Fibroblast of villous mesenchyme (primary cell): ENCODE data around the gene FAM50B. TPM values are rescaled to one million over a fixed set of nuclear protein-coding genes. Genes with fewer than 3 reads are reported as not detected.

Source experiments
- DNase-seq: peaks from one replicate; pipeline ENCODE4 v3.0.0-alpha.2; 2010; ENCODE audit warnings: low read depth
- H3K4me3 ChIP-seq: 2 replicates; pipeline ENCODE4 v1.5.1; 2011; ENCODE audit warnings: low read depth, mild to moderate bottlenecking, low read length
- CTCF ChIP-seq: IDR thresholded peaks from 2 replicates; pipeline ENCODE4 v1.5.1; 2012; ENCODE audit warnings: low read depth, mild to moderate bottlenecking, low read length; ENCODE audit not compliant: insufficient read depth
- total RNA-seq: library from RNA; depleted of rRNA; stranded (reverse); fragments of >200 nt; gene quantifications from 2 replicates; pipeline ENCODE4 v1.2.3, GENCODE V29; 2012

The FAM50B gene
- total RNA-seq: 5.2 and 6.0 TPM in 2 replicates

DNA sequence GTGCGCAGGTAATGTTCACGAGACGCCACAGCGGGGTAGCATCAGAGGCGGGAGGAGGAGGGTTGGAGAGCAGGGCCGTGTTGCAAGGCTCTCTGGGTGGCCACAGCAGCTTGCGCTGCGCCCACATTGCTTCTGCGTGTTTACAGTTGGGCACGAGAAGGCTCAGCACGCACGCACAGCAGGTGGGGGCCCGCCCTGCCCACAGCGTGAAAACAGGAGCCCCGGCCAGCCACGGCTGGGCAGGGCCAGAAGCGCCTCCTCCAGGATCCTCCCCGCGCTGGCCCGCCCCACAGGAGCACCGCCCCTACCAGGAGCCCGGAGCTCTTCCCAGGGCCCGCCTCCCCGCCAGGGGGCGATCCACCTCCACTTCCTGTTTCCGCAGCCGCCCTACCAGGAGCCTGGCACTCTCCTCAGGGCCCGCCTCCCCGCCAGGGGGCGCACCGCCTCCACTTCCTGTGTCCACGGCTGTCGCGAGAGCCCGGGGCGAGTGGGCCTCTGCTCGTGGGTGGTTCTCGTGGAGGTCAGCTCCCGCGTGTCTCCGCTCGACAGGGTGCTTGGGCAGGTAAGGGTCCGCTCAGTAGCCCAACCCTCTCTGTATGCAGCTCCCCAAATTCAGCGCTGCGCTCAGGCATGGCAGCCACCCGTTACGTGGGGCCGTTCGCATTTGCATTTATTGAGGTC is at the start of gene FAM50B:
Gene FAM50B, plus strand, starts transcription at position 449 of the 681 bp plus-strand sequence. CDS start 439 bp downstream, outside the sequence.
- DNase-seq: peak; percentile 91
- H3K4me3 ChIP-seq: peak within 1 kb of the TSS; percentile 61
- TF ChIP-seq CTCF: peak; percentile 94

DNA sequence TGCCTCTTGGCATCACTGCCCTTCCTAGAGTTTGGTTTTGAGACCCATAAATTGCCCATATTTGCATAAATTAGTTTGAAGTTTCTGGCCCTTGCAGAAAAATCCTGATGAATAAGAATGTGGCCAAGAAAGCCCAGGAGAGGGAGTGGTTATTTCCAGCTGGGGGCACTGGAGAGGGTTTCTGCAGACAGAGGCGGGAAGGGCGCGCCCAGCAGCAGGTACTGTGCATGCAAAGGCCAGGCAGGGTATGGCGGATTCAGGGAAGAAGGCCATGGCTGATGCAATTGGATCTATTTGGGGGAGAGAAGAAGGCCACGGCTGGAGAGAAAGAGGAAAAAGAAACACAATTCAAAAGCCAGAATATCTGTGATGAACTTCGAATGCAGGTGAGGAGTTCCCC is 49.5 kb upstream of the FAM50B start:
- no peak for TF ChIP-seq CTCF
- no peak for DNase-seq
- no peak overlapping the region for H3K4me3 ChIP-seq

- DNase-seq: no peak
- no peak for TF ChIP-seq CTCF
- H3K4me3 ChIP-seq: no peak overlapping the region
Measured at GRCh38 chr6:3800850-3801591, 48.2 kb upstream of the FAM50B start.

GRCh38 chr6:3801960-3802359 is 47.2 kb upstream of the FAM50B start:
- no peak for DNase-seq
- no peak overlapping the region for H3K4me3 ChIP-seq
- TF ChIP-seq CTCF: no peak

DNA sequence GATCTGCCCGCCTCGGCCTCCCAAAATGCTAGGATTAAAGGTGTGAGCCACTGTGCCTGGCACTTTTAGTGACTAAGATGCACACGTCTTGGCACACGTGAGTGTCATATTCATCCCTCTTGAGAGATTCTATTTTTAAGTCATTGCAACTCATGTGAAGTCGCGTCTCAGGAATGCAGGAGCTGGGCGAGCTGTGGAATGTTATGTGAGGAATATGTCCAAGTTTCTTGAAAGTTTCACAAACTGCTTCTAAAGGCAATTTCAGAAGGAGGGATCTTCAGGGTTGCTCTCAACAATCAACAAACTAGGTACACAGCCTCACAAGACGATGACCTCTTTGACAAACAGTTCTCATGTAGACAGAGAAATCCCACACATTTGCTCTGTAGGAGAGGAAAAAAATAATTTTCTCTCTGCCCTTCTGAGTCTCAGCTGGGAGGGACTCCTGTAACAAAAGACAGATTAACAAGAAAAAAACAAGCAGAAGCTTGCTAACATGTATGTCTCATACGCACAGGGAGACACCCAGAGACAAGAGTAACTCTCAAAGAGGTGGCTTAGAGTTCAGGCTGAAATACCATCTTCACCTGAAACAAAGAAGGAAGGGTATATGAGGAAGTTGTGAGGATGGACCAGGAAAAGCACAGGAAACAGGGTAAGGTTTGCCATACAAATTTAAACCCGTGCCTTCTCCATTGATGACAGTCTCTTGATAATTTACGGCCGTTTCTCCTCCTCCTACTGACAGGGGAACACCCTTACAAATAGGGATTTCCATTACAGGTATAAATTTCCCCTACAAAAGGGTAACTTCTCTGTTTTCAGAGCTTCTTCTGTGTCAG is 45.3 kb upstream of the FAM50B start:
- H3K4me3 ChIP-seq: no peak overlapping the region
- TF ChIP-seq CTCF: no peak
- DNase-seq: peak; percentile 91

- DNase-seq: no peak
- TF ChIP-seq CTCF: no peak
- H3K4me3 ChIP-seq: no peak overlapping the region
Measured at GRCh38 chr6:3804964-3805363, 44.2 kb upstream of the FAM50B start.
